K562 (cell line): ENCODE data around the gene MALAT1. TPM values are rescaled to one million over a fixed set of nuclear protein-coding genes. Genes with fewer than 3 reads are reported as not detected.
A peak's percentile ranks its signal among the peaks of the same experiment; 100 is the strongest.

ENCODE experiments used
- ATAC-seq: fragments of 200-7000 bp; cut with Tn5 transposase; 3 replicates; pipeline ENCODE4 v1.9.1; 2020; ENCODE audit warnings: moderate library complexity
- BruUV-seq: library from RNA; stranded (reverse); fragments of 400-500 nt; replicated peaks from 2 replicates; lab custom pipeline; 2021; lab: Mats Ljungman, UMichigan
- CTCF ChIA-PET: fragments of 300-600 bp; formaldehyde crosslinking; extraction: SDS; loops from one replicate; lab custom pipeline; 2021; ENCODE audit warnings: low intra/inter-chr PET ratio; lab: Yijun Ruan, JAX
- POLR2A ChIA-PET: fragments of 300-600, 350-650 bp; sonication (Branson Sonifier 250); formaldehyde crosslinking; extraction: SDS; loops from one replicate; lab custom pipeline; 2021; ENCODE audit warnings: antibody characterized with exemption, inconsistent platforms; lab: Yijun Ruan, JAX
- DNase-seq, 4 experiments: peaks; one replicate each; pipeline versions ENCODE4 v3.0.0 to v3.0.0-alpha.2; 2011 to 2018; ENCODE audit warnings: low spot score in 3 of 4, mixed read lengths in 3 of 4; ENCODE audit errors: extremely low read depth in 1 of 4
- FAIRE-seq: peaks from 2 replicates; lab custom pipeline; 2011; peaks lifted over from hg19 to GRCh38; lab: Jason Lieb, UNC
- H2AFZ ChIP-seq: 2 replicates; pipeline ENCODE4 v1.6.0; 2011; ENCODE audit warnings: low read depth, low read length, control low read depth, inconsistent platforms
- H3K27ac ChIP-seq: fragments of 200-600 bp; 3 replicates; pipeline ENCODE4 v1.8.0; 2011; ENCODE audit warnings: low read depth, mild to moderate bottlenecking, control low read depth, inconsistent platforms, low read length, moderate library complexity, mixed read lengths; ENCODE audit errors: extremely low read depth
- H3K27me3 ChIP-seq, 2 experiments: fragments of 300-600 bp in 1 of 2; 2 replicates in 1 of 2; 3 replicates in 1 of 2; pipeline versions ENCODE4 v1.6.0 to v1.8.0; 2011; ENCODE audit warnings: inconsistent platforms in 2 of 2, low read length in 2 of 2, mild to moderate bottlenecking in 1 of 2, mixed read lengths in 1 of 2, moderate library complexity in 1 of 2; ENCODE audit not compliant: control insufficient read depth in 2 of 2, insufficient read depth in 2 of 2
- H3K36me3 ChIP-seq: fragments of 300-600 bp; 3 replicates; pipeline ENCODE4 v1.8.0; 2011; ENCODE audit warnings: mild to moderate bottlenecking, low read length, inconsistent platforms; ENCODE audit not compliant: control insufficient read depth, insufficient read depth
- H3K4me1 ChIP-seq, 2 experiments: fragments of 200-600 bp in 1 of 2; replicated peaks in 1 of 2; 2 replicates in 1 of 2; 3 replicates in 1 of 2; pipeline versions ENCODE4 v1.5.1 to v1.8.0; 2011; ENCODE audit warnings: inconsistent platforms in 2 of 2, low read length in 2 of 2, mild to moderate bottlenecking in 1 of 2, mixed read lengths in 1 of 2, moderate library complexity in 1 of 2; ENCODE audit not compliant: control insufficient read depth in 2 of 2, insufficient read depth in 2 of 2
- H3K4me2 ChIP-seq: 2 replicates; pipeline ENCODE4 v1.6.1; 2011; ENCODE audit warnings: low read length, control low read depth, inconsistent platforms, mixed read lengths; ENCODE audit not compliant: insufficient read depth
- H3K4me3 ChIP-seq: fragments of 200-600 bp; sonication (generic), shearing (Covaris generic); 2 replicates; pipeline ENCODE4 v1.5.1; 2016; ENCODE audit warnings: control low read depth, inconsistent platforms
- H3K79me2 ChIP-seq: fragments of 200-600 bp; 3 replicates; pipeline ENCODE4 v1.8.0; 2011; ENCODE audit warnings: low read length, inconsistent platforms; ENCODE audit not compliant: control insufficient read depth, insufficient read depth
- H3K9ac ChIP-seq, 2 experiments: 2 replicates each; pipeline versions ENCODE4 v1.6.0 to v1.6.1; 2011; ENCODE audit warnings: low read depth in 2 of 2, low read length in 2 of 2, control low read depth in 1 of 2, inconsistent platforms in 1 of 2, mild to moderate bottlenecking in 1 of 2, mixed read lengths in 1 of 2; ENCODE audit not compliant: insufficient read depth in 1 of 2
- H3K9me1 ChIP-seq: one replicate; pipeline ENCODE4 v1.6.0; 2011; ENCODE audit warnings: inconsistent platforms, mild to moderate bottlenecking, low read length, moderate library complexity; ENCODE audit not compliant: control insufficient read depth, insufficient read depth
- H3K9me3 ChIP-seq: replicated peaks from 2 replicates; pipeline ENCODE4 v1.5.1; 2011; ENCODE audit warnings: low read depth, low read length, inconsistent platforms; ENCODE audit not compliant: control insufficient read depth, insufficient read depth
- H4K20me1 ChIP-seq: replicated peaks from 2 replicates; pipeline ENCODE4 v1.6.1; 2011; ENCODE audit warnings: low read length, inconsistent platforms, mixed read lengths; ENCODE audit not compliant: control insufficient read depth, insufficient read depth
- ARHGAP35 ChIP-seq: fragments of 450-650 bp; IDR thresholded peaks from 2 replicates; pipeline ENCODE4 v1.6.1; 2018; ENCODE audit not compliant: partially characterized antibody
- IFI16 ChIP-seq: fragments of 250-450 bp; sonication (Bioruptor Pico); IDR thresholded peaks from 2 replicates; pipeline ENCODE4 v2.1.2; 2022; ENCODE audit warnings: mild to moderate bottlenecking, inconsistent platforms
- ZNF583 ChIP-seq: fragments of 250-450 bp; sonication (Bioruptor Pico); IDR thresholded peaks from 2 replicates; pipeline ENCODE4 v1.4.0; 2020
- ZNF740 ChIP-seq, 3 experiments: fragments of 200-800 bp in 1 of 3; sonication (Bioruptor generic) in 1 of 3; sonication (generic) in 1 of 3; formaldehyde crosslinking in 1 of 3; IDR thresholded peaks; 2 replicates each; pipeline versions ENCODE4 v1.6.1 to v1.8.0; 2016 to 2022; ENCODE audit warnings: mild to moderate bottlenecking in 2 of 3, missing compliant biosample characterization in 2 of 3, missing genetic modification characterization in 2 of 3, missing genetic modification reagents in 1 of 3
- WGBS: fragments of 100-300 bp; shearing (Covaris generic); methylation state at CpG from one replicate; pipeline ENCODE4 v1.1.6; 2016; ENCODE audit warnings: low coverage, mixed read lengths; ENCODE audit not compliant: insufficient coverage; ENCODE audit errors: missing lambda C conversion rate; 5-methylcytosine and 5-hydroxymethylcytosine counted together
- in situ Hi-C: fragments of 300-500 bp; cut with MboI; formaldehyde crosslinking; loops from 4 replicates; pipeline ENCODE4 v1.15.0; 2018; ENCODE audit warnings: inconsistent platforms, mixed read lengths
- intact Hi-C: fragments of 100-400 bp; cut with micrococcal nuclease; formaldehyde crosslinking; loops from 2 replicates; pipeline ENCODE4 v1.14.2; 2022
- polyA plus RNA-seq, 8 experiments: library from polyadenylated mRNA; depleted of rRNA in 4 of 8; stranded (reverse) in 5 of 8; unstranded in 3 of 8; fragments of >200 nt; fragmentation: Nextera tagmentation in 2 of 8; fragmentation: Illumina TruSeq in 1 of 8; extraction: Ambion mirVana in 2 of 8; extraction: Trizol in 1 of 8; gene quantifications; 2 replicates each; pipeline versions ENCODE4 v1.2.1 to v1.2.3, GENCODE V29; 2011 to 2014; ENCODE audit warnings: inconsistent platforms in 1 of 8, missing spikeins in 1 of 8
- total RNA-seq, 7 experiments: library from RNA; depleted of rRNA in 6 of 7; stranded (reverse); fragments of >200 nt in 6 of 7; fragmentation: Illumina TruSeq in 2 of 7; extraction: Trizol in 2 of 7; gene quantifications; 2 replicates each; pipeline versions ENCODE4 v1.2.1 to v1.2.3, GENCODE V29; 2011 to 2021; ENCODE audit warnings: low replicate concordance in 1 of 7
- TF ChIP-seq, protein P1 (sequence below), 2 experiments: fragments of 450-650 bp in 1 of 2; sonication (generic) in 1 of 2; formaldehyde crosslinking in 1 of 2; IDR thresholded peaks; 2 replicates each; pipeline versions ENCODE4 v1.7.1 to v1.9.0; 2016 to 2022; ENCODE audit warnings: inconsistent platforms in 1 of 2, mild to moderate bottlenecking in 1 of 2, missing genetic modification reagents in 1 of 2
- TF ChIP-seq, protein P2 (sequence below): fragments of 150-350 bp; IDR thresholded peaks from 2 replicates; pipeline ENCODE4 v1.6.1; 2014; ENCODE audit warnings: low read depth, mild to moderate bottlenecking, low read length, borderline replicate concordance

MALAT1 gene
- total and polyA plus RNA-seq, 9 of the 15 experiments (the other 6 are each of a cell fraction or from before 2014, with no cell fraction given), result 363 to 8,715 (median 2,351) TPM

DNA sequence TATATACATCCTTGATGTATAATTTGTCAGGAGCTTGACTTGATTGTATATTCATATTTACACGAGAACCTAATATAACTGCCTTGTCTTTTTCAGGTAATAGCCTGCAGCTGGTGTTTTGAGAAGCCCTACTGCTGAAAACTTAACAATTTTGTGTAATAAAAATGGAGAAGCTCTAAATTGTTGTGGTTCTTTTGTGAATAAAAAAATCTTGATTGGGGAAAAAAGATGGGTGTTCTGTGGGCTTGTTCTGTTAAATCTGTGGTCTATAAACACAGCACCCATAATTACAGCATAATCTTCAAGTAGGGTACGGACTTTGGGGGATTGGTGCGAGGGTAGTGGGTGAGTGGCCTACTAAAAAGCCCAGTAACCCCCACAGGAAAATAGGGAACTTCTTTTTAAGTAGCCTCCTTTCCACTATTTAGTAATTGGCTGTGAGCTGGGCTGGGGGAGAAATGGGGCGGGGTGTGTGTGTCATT, 7.5 kb downstream of the MALAT1 start:
- Histone ChIP-seq H3K27me3 (no peaks in the 10 kb centered on the region), H3K27ac (peak overlapping the region; percentile 99), H3K4me1 (peaks cover 8% of the 10 kb centered on the region in 2 experiments; a peak in 4 of 5 replicates), H3K79me2 (peaks cover 72% of the 10 kb centered on the region), H3K9ac (peak overlapping the region in 1 of 2 experiments; percentile 100; a peak in 2 of 4 replicates), H3K4me3 (peak overlapping the region; percentile 84), H3K36me3 (peaks cover 52% of the 10 kb centered on the region), H4K20me1 (peaks cover 47% of the 10 kb centered on the region), H2AFZ (no peak overlapping the region), H3K9me1 (peaks cover 5% of the 10 kb centered on the region), H3K4me2 (peak overlapping the region; percentile 94), H3K9me3 (no peaks in the 10 kb centered on the region)
- no TSS peak for BruUV-seq
- intact Hi-C loops, result no loop called here
- in situ Hi-C loops, result loop anchor here (5.0 kb wide), 1 partner anchor 34 kb away; no protein-coding TSS in a partner anchor
- WGBS, result 10% methylated on average over 4 of the region's 4 CpGs
- no peak for DNase-seq
- FAIRE-seq, result no peak
- ChIA-PET POLR2A (interaction anchor here (0.6 to 27.6 kb wide), 50 partner anchors 7 to 1904 kb away, joined by 3 to 2118 read pairs (median 4); partner anchors contain the start of genes DPF2, FAM89B, FRMD8 and MALAT1), CTCF (interaction anchor here (0.7 kb wide), 1 partner anchor 88 kb away, joined by 3 read pairs; no protein-coding TSS in a partner anchor)
- ATAC-seq, result no peak
- TF ChIP-seq ARHGAP35 (peak; percentile 5), IFI16 (CRISPR knock-in tag) (no peak), ZNF740 (CRISPR knock-in tag; IDR thresholded peaks at IDR 0.05) (no peak), ZNF740 (tag; IDR thresholded peaks at IDR 0.05) (peak in 1 of 2 experiments; percentile 54; a peak in 1 of 4 replicates), ZNF583 (no peak)
- TF ChIP-seq, protein P1, sequence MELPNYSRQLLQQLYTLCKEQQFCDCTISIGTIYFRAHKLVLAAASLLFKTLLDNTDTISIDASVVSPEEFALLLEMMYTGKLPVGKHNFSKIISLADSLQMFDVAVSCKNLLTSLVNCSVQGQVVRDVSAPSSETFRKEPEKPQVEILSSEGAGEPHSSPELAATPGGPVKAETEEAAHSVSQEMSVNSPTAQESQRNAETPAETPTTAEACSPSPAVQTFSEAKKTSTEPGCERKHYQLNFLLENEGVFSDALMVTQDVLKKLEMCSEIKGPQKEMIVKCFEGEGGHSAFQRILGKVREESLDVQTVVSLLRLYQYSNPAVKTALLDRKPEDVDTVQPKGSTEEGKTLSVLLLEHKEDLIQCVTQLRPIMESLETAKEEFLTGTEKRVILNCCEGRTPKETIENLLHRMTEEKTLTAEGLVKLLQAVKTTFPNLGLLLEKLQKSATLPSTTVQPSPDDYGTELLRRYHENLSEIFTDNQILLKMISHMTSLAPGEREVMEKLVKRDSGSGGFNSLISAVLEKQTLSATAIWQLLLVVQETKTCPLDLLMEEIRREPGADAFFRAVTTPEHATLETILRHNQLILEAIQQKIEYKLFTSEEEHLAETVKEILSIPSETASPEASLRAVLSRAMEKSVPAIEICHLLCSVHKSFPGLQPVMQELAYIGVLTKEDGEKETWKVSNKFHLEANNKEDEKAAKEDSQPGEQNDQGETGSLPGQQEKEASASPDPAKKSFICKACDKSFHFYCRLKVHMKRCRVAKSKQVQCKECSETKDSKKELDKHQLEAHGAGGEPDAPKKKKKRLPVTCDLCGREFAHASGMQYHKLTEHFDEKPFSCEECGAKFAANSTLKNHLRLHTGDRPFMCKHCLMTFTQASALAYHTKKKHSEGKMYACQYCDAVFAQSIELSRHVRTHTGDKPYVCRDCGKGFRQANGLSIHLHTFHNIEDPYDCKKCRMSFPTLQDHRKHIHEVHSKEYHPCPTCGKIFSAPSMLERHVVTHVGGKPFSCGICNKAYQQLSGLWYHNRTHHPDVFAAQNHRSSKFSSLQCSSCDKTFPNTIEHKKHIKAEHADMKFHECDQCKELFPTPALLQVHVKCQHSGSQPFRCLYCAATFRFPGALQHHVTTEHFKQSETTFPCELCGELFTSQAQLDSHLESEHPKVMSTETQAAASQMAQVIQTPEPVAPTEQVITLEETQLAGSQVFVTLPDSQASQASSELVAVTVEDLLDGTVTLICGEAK (IDR thresholded peaks at IDR 0.05), result no peak
- TF ChIP-seq, protein P1 (CRISPR knock-in tag; IDR thresholded peaks at IDR 0.05), result peak; percentile 22; the same call in 1 of the 2 replicates
- TF ChIP-seq, protein P2, sequence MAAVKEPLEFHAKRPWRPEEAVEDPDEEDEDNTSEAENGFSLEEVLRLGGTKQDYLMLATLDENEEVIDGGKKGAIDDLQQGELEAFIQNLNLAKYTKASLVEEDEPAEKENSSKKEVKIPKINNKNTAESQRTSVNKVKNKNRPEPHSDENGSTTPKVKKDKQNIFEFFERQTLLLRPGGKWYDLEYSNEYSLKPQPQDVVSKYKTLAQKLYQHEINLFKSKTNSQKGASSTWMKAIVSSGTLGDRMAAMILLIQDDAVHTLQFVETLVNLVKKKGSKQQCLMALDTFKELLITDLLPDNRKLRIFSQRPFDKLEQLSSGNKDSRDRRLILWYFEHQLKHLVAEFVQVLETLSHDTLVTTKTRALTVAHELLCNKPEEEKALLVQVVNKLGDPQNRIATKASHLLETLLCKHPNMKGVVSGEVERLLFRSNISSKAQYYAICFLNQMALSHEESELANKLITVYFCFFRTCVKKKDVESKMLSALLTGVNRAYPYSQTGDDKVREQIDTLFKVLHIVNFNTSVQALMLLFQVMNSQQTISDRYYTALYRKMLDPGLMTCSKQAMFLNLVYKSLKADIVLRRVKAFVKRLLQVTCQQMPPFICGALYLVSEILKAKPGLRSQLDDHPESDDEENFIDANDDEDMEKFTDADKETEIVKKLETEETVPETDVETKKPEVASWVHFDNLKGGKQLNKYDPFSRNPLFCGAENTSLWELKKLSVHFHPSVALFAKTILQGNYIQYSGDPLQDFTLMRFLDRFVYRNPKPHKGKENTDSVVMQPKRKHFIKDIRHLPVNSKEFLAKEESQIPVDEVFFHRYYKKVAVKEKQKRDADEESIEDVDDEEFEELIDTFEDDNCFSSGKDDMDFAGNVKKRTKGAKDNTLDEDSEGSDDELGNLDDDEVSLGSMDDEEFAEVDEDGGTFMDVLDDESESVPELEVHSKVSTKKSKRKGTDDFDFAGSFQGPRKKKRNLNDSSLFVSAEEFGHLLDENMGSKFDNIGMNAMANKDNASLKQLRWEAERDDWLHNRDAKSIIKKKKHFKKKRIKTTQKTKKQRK, result no peak
